CD4-positive, alpha-beta T cell treated with Interleukin-12 subunit alpha and Interleukin-12 subunit beta, for 1 hour (primary cell): Measurements from ENCODE around the gene ST7.
A peak's percentile ranks its signal among the peaks of the same experiment; 100 is the strongest.
"Not testable (repeated sequence)": the region's sequence is repeated elsewhere in the genome, so short reads cannot be mapped to it uniquely, and the experiment has no call there.

ENCODE experiments used
- DNase-seq: peaks from one replicate; pipeline ENCODE4 v3.0.0-alpha.2; 2020

ST7 gene

GRCh38 chr7:116951366-116952292 is 1.7 kb upstream of the ST7 start:
- DNase-seq: no peak

DNA sequence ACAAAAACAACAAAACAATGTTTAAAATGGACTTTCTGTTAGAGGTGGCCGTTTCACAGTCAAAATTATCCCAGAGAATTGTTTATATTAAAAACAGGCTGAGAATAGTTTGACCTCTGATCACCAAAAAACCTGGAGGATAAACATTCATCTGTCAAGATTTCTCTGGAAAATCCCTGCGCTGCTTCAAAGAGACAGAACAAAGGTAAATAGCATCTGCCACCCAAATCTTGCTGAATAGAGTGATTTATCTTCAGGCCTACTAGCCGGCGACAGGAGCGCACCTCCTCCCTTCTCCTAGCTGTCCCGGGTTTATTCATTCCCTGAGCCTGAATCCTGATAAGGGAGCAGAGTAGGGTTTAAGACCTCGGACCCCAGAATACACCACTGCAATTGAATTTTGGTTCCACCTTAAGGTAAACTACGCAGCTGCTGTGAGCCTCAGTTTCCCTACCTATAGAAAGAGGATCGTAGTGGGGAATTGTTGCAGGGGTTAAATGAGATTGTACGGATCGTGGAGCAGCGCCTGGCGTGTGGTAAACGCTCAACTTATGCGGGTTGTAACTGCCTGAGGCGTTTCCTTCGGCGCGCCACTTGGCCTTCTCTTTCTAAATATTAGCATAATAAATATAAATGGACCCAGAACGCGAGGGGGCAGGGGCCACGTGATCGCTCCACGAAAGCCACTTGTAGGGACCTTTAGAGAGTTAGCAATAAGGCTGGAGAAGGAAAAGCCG is 498 bp upstream of the ST7 start:
- DNase-seq: no peak

DNA sequence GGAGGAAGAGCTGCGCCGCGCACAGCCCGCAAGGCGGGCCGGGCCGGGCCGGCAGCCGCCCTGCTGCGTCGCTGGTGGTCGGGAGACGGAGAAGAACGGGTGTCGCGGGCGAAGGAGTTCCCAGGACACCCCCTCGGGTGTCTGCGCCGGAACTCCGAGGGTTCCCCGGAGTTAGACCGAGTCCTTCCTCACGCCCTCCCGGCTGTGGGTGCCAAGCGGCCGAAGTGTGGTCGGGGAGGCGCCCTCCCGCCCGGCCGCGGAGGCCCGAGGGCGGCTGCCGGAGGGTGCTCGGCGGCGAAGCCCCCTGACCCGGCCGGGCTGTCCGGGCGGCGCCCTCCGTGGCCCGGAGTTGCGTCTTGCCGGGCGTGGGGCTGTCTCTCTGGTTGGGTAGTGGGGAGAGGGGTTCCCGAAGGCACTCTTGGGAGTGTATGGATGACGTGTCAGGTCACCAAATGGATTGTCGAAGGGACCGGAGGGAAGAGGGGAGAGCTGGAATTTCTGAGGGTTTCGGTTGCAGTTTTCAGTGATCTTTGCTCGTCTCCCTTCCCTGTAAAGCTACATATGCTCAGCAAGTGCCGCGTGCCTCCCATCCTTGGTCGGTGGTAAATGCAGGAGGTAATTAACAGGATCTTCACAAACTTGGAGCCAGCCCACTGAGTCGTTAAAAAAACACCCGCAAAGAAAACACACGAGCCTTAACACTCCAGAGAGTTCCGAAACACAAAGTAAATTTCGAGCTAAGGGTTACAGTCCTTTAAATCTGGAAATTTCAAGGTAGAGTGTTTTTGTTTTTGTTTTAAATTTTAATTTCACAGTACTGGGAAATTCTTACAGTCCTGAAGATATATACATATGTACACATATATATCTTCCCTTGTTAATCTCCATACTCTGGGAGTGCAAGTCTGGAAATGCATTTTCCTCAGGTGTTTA is 871 bp downstream of the ST7 start:
- peak; percentile 23 for DNase-seq

- DNase-seq: no peak
Measured at GRCh38 chr7:116955340-116955739, 2.0 kb downstream of the ST7 start.

- DNase-seq: no peak
Measured at GRCh38 chr7:116955801-116956476, 2.6 kb downstream of the ST7 start.

DNA sequence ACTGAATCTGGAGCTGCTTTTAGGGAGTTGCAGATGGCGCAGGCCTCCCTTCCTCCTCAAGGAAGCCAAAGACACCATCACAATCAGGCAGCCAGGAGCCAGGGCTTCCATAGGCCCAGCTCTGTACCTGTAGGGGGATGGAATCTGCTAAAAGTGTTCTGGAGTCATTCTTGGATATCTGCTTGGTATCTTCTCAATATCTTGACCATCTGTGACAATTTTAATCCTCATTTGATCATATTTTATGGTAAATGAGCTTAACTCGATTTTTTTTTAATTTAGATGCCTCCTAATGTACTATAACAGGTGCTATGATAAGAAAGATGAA is 3.1 kb downstream of the ST7 start:
- no peak for DNase-seq

- no peak for DNase-seq
Measured at GRCh38 chr7:116957874-116958273, 4.6 kb downstream of the ST7 start.

GRCh38 chr7:116961966-116962673 is 8.8 kb downstream of the ST7 start:
- DNase-seq: peak; percentile 24

DNA sequence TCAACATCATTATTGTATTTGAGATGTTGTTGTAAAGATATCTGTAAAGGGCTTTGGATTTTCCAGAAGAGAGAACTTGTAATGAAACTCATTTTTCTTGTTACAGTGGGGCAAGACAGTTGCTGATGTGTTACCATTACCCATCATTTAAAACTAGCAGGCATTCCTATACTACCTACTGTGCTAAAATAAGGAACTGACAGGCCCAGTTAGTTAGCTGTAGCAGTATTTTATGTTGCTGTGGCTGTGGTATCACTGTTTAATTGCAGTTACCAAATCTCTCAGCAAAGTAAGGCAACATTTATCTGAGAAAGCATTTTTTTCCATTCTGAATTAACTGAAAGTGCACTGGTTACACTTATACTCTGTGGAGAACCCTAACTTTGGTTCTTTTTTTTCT is 9.9 kb downstream of the ST7 start:
- no peak for DNase-seq

GRCh38 chr7:116966601-116967000 is 13.3 kb downstream of the ST7 start:
- no peak for DNase-seq

- no peak for DNase-seq
Measured at GRCh38 chr7:116967254-116967922, 14.1 kb downstream of the ST7 start.

GRCh38 chr7:116967983-116968382 is 14.7 kb downstream of the ST7 start:
- DNase-seq: no peak

DNA sequence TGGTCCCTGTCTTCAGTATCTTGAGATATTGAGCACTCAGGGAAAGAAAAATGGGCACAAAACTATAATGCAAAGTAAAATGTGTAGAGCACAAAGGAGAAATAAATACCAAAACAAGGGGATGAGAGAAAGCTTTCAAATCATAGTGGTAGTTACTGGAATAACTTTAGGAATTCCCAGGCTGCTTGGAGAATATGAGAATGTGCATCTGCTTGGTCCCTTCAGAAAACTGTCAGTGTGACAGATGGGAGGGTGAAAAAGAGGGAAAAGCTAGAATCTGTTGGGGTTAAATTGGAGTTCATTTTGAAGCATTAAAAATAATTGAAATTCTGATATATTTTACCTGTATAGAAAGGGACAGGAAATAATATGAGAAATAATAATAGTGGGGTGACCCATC is 15.3 kb downstream of the ST7 start:
- no peak for DNase-seq

DNA sequence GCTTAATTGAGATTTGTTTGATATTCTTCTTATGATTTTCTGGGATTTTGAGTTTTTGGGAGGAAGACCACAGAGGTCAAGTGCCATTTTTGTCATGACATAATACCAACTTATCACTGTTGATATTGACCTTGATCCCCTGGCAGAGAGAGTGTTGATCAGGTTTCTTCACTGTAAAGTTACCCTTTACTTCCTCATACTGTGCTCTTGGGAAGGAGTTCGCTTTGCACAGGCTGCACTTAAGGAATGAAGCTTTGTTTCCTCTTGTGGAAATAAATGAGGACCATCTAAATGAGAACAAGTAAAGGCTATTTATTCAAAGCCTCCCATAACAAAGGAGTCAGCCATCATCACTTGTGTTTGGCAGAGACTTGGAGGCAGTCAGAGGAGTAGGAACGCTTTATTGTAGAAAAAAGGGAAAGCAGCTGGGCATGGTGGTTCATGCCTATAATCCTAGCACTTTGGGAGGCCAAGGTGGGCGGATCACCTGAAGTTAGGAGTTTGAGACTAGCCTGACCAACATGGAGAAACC is 16.1 kb downstream of the ST7 start:
- no peak for DNase-seq

DNA sequence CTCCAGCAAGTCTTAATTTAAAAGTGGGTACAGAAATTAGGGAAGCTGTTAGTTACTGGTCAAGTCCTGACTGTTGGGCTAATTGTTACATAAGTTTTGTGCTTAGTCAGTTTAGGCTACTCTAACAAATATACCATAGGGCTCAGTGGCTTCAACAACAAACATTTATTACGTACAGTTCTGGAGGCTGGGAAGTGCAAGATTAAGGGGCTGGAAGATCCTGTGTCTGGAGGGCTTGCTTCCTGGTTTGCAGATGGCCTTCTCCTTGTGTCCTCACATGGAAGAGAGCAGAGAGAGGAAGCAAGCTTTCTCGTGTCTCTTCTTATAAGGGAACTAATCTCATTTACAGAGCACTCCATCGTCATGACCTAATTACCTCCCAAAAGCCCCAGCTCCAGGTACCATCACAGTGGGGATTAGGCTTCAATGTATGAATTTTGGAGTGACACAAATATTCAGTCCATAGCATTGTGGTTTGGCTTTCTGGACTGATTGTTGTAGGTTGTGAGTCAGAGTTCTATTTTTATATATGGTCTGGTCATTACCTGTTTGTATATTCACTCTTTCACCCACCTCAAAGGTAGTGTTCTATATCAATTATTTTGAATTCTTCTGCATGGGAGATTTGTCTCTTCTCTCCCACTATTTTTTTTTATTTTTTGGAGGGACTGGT is 17.1 kb downstream of the ST7 start:
- no peak for DNase-seq

DNA sequence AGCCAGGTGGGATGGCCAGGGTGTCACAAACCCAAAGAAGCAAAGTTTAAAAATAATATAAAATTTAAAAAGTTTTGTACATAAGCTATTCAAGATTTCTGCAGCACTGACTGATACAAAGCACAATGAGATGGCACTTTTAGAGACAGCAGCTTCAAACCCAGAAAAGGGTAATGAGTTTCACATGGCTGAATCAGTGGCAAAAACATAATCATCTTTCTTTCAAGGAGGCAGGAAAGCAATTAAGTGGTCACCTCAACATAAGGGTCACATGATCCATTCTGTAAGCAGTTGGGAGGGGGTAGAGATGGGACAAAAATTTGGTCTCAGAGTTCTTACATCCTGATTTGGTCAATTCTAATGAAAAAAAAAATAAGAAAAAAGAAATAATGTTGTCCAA is 17.9 kb downstream of the ST7 start:
- not testable (repeated sequence) for DNase-seq

DNA sequence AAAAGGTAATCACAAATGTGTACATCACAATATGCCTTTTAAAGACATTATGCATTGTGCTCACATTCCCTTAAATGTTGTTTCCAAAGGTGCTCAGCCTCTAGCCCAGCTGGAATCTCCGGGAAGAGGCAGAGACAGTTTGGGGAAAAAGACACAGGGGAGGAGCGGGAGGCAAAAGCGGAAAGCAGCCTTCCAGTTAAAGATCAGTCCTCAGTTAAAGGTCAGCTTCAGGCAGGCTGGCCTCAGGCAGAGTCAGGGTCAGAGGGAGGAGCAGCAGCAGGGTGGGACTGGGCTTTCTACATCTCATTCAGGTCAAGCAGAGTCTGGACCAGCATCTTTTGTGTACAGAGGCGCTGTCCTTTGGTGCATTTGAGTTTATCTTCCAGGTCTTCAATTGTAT is 18.6 kb downstream of the ST7 start:
- DNase-seq: no peak

DNA sequence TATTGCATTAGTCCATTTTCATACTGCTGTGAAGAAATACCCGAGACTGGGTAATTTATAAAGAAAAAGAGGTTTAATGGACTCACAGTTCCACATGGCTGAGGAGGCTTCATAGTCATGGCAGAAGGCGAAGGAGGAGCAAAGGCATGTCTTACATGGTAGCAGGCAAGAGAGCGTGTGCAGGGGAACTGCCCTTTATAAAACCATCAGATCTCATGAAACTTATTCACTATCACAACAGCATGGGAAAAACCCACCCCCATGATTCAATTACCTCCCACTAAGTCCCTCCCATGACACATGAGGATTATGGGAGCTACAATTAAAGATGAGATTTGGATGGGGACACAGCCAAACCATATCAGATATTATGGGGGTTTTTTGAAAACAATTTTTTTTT is 21.7 kb downstream of the ST7 start:
- DNase-seq: not testable (repeated sequence)

- DNase-seq: no peak
Measured at GRCh38 chr7:116977172-116977571, 23.9 kb downstream of the ST7 start.

GRCh38 chr7:116978006-116978405 is 24.7 kb downstream of the ST7 start:
- no peak for DNase-seq

GRCh38 chr7:116979430-116979829 is 26.1 kb downstream of the ST7 start:
- no peak for DNase-seq
